ENCODE data around the gene TMIGD1. TPM values are rescaled to one million over a fixed set of nuclear protein-coding genes. Genes with fewer than 3 reads are reported as not detected.

The TMIGD1 gene
- total and polyA plus RNA-seq, 2 donors = not detected

DNA sequence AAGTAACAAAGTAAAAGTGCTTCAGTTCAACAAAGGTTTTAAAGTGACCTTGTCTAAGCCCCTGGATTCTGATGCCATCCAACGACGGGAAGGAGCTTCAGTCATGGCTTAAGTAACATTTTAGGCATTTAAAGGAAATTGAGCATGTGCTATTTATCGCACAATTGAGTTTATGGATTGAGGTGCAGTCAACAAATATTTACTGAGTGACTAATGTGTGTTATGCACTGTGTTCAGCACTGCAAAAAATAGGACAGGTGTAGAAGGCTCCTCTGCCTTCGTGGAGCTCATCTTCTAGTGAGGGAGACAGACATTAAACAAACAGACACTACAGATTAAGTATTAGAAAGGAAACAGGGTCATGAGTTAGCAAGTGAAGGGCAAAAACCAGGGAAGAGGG, 12.5 kb downstream of the TMIGD1 start:
- H3K4me3 ChIP-seq (ENCODE audit: low read length in 2 of 2) = no peak overlapping the region
- peaks cover 0 to 4% of the 10 kb centered on the region in 2 donors for H3K4me1 ChIP-seq (ENCODE audit: control insufficient read depth in 2 of 2, insufficient read depth in 2 of 2, low read length in 2 of 2)
- H3K27me3 ChIP-seq (ENCODE audit: control insufficient read depth in 2 of 2, insufficient read depth in 1 of 2, low read length in 1 of 2) = no peaks in the 10 kb centered on the region
- H3K36me3 ChIP-seq (ENCODE audit: control insufficient read depth in 2 of 2, insufficient read depth in 2 of 2, low read length in 1 of 2) = no peaks in the 10 kb centered on the region
- no peak overlapping the region for H3K27ac ChIP-seq (ENCODE audit: low read depth in 1 of 2, low read length in 1 of 2)
- 94% methylated on average over 4 of the region's 4 CpGs for WGBS
- DNase-seq (ENCODE audit: low read depth in 6 of 9, low spot score in 9 of 9) = no peak
- no peaks in the 10 kb centered on the region for H3K9me3 ChIP-seq (ENCODE audit: control insufficient read depth in 2 of 2, insufficient read depth in 1 of 2, low read length in 1 of 2)

DNA sequence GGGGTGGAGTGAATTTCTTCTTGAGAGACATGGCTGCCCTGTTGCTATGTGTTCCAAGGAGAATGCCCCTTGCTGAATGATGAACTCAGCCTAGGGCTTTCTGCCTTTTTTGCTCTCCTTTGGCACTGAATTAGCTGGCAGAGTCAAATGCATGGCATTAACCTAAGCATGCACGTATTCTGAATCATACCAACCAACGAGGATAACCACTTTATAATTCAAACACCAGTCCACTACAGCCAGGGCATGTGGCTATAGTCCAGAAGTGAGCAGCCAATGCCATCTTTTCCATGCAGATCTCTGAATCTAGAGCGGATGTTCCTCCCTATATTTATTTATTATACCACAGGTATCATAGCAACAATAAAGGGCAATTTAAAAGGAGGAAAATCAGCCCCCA, 15.7 kb downstream of the TMIGD1 start:
- WGBS = 93% methylated on average over 3 of the region's 3 CpGs
- no peak overlapping the region for H3K27ac ChIP-seq (ENCODE audit: low read depth in 1 of 2, low read length in 1 of 2)

DNA sequence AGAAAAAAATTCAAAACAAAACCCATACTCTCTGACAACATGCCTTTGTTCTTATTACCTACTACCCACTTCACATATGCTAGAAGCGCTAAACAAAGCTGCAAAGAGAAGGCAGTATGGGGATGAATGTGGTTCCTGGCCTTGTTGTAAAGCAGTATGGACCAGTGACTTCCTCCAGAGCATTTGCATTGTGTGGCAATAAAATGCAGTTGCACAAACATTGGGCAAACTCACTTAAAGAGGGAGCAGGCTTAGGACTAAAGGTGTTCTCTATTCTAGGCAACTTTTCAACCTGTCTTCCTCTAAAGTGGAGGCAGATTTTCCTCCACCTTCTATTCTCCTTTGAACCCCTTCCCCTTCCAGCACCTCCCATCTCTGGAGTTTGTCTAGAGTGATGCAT, 17.1 kb downstream of the TMIGD1 start:
- no peaks in the 10 kb centered on the region for H3K36me3 ChIP-seq (ENCODE audit: control insufficient read depth in 2 of 2, insufficient read depth in 2 of 2, low read length in 1 of 2)
- DNase-seq (ENCODE audit: low read depth in 6 of 9, low spot score in 9 of 9) = no peak
- no peaks in the 10 kb centered on the region for H3K27me3 ChIP-seq (ENCODE audit: control insufficient read depth in 2 of 2, insufficient read depth in 1 of 2, low read length in 1 of 2)
- 95% methylated on average over 1 of the region's 1 CpG for WGBS
- no peak overlapping the region for H3K27ac ChIP-seq (ENCODE audit: low read depth in 1 of 2, low read length in 1 of 2)
- no peaks in the 10 kb centered on the region for H3K4me1 ChIP-seq (ENCODE audit: control insufficient read depth in 2 of 2, insufficient read depth in 2 of 2, low read length in 2 of 2)
- no peaks in the 10 kb centered on the region for H3K9me3 ChIP-seq (ENCODE audit: control insufficient read depth in 2 of 2, insufficient read depth in 1 of 2, low read length in 1 of 2)
- no peak overlapping the region for H3K4me3 ChIP-seq (ENCODE audit: low read length in 2 of 2)

More for the DNA sequence above, 15.7 kb downstream of the TMIGD1 start:
- H3K27me3 ChIP-seq (ENCODE audit: control insufficient read depth in 2 of 2, insufficient read depth in 1 of 2, low read length in 1 of 2) = no peaks in the 10 kb centered on the region
- H3K36me3 ChIP-seq (ENCODE audit: control insufficient read depth in 2 of 2, insufficient read depth in 2 of 2, low read length in 1 of 2) = no peaks in the 10 kb centered on the region
- no peaks in the 10 kb centered on the region for H3K4me1 ChIP-seq (ENCODE audit: control insufficient read depth in 2 of 2, insufficient read depth in 2 of 2, low read length in 2 of 2)
- DNase-seq (ENCODE audit: low read depth in 6 of 9, low spot score in 9 of 9) = no peak
- H3K4me3 ChIP-seq (ENCODE audit: low read length in 2 of 2) = no peak overlapping the region
- no peaks in the 10 kb centered on the region for H3K9me3 ChIP-seq (ENCODE audit: control insufficient read depth in 2 of 2, insufficient read depth in 1 of 2, low read length in 1 of 2)

DNA sequence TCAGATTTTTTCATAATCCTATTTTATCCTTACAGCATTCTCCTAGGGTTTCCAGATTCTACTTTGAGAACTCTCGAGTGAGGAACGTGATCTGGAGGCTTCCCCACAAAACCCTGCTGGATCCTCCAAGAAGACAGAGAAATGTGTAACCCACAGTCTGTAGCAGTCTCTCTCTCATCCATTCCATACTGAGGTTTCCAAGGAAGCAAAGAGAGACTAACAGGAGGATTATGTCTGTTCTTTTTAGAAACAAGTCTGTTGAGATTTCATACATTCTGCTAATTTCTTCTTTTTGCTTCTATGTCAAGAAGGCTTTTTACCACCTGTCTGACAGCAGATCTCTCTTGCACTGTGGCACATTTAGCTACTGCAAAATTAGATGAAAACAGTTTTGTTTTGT, 18.8 kb downstream of the TMIGD1 start:
- DNase-seq (ENCODE audit: low read depth in 6 of 9, low spot score in 9 of 9) = no peak
- no peaks in the 10 kb centered on the region for H3K27me3 ChIP-seq (ENCODE audit: control insufficient read depth in 2 of 2, insufficient read depth in 1 of 2, low read length in 1 of 2)
- no peaks in the 10 kb centered on the region for H3K4me1 ChIP-seq (ENCODE audit: control insufficient read depth in 2 of 2, insufficient read depth in 2 of 2, low read length in 2 of 2)
- H3K4me3 ChIP-seq (ENCODE audit: low read length in 2 of 2) = no peak overlapping the region
- H3K9me3 ChIP-seq (ENCODE audit: control insufficient read depth in 2 of 2, insufficient read depth in 1 of 2, low read length in 1 of 2) = no peaks in the 10 kb centered on the region
- H3K36me3 ChIP-seq (ENCODE audit: control insufficient read depth in 2 of 2, insufficient read depth in 2 of 2, low read length in 1 of 2) = no peaks in the 10 kb centered on the region
- 94% methylated on average over 2 of the region's 2 CpGs for WGBS
- no peak overlapping the region for H3K27ac ChIP-seq (ENCODE audit: low read depth in 1 of 2, low read length in 1 of 2)

DNA sequence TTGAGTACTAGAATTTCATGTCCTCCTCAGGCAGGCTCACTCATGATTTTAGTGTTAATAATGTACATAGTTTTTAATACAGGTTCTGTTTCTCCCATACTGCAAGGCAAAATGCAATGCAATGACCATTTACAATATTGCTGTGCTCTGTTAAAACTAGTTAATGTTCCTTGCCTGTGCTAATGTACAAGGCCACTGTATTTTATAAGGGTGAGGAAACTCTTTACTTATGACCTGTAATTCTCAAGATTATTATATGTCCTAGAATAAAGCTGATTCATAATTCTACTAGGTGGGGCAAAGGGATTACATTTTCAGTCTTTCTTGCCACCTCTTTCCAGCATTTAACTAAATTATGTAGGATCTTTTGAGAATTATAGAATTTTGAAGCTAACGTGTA, 19.4 kb downstream of the TMIGD1 start:
- H3K4me3 ChIP-seq (ENCODE audit: low read length in 2 of 2) = no peak overlapping the region
- H3K27me3 ChIP-seq (ENCODE audit: control insufficient read depth in 2 of 2, insufficient read depth in 1 of 2, low read length in 1 of 2) = no peaks in the 10 kb centered on the region
- DNase-seq (ENCODE audit: low read depth in 6 of 9, low spot score in 9 of 9) = no peak
- no peaks in the 10 kb centered on the region for H3K9me3 ChIP-seq (ENCODE audit: control insufficient read depth in 2 of 2, insufficient read depth in 1 of 2, low read length in 1 of 2)
- H3K36me3 ChIP-seq (ENCODE audit: control insufficient read depth in 2 of 2, insufficient read depth in 2 of 2, low read length in 1 of 2) = no peaks in the 10 kb centered on the region
- H3K4me1 ChIP-seq (ENCODE audit: control insufficient read depth in 2 of 2, insufficient read depth in 2 of 2, low read length in 2 of 2) = no peaks in the 10 kb centered on the region
- 95% methylated on average over 1 of the region's 1 CpG for WGBS
- no peak overlapping the region for H3K27ac ChIP-seq (ENCODE audit: low read depth in 1 of 2, low read length in 1 of 2)

DNA sequence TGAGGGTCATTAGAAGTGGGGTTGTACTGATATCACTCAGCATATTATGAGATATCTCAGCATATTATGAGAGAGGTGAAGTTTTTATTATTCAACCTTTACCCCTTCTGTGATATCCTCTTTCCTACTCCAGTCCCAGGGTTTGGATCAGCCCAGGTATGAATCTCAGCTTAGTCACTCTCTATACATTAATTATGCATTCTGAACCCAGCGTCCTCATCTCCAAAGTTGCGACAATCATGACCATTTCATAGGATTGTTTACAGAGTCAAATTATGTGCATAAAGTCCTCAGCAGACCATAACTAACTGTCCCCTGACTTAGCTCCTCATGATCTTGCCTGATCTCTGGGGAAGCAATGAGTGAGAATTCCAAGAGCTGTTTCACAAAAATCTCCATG, 21.6 kb downstream of the TMIGD1 start:
- H3K36me3 ChIP-seq (ENCODE audit: control insufficient read depth in 2 of 2, insufficient read depth in 2 of 2, low read length in 1 of 2) = no peaks in the 10 kb centered on the region

DNA sequence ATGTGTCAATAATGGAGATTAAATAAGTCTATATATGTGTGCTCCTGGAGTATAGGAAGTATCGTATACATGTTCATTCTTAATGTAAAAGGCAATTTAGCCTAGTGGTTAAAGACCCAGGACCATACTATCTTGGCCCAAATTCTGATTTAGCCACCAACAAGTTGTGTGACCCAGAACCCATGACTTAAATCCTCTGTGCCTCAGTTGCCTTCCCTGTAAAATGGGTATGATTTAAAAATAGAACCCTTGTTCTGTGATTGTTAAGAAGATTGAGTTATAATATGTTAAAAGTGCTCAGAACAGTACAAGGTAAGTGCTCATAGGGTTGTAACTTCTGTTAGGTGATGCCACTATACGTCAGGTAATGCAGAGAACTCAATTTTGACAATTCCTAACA, 23.3 kb downstream of the TMIGD1 start:
- Histone ChIP-seq H3K27me3 (ENCODE audit: control insufficient read depth in 2 of 2, insufficient read depth in 1 of 2, low read length in 1 of 2) (no peaks in the 10 kb centered on the region), H3K36me3 (ENCODE audit: control insufficient read depth in 2 of 2, insufficient read depth in 2 of 2, low read length in 1 of 2) (no peaks in the 10 kb centered on the region), H3K9me3 (ENCODE audit: control insufficient read depth in 2 of 2, insufficient read depth in 1 of 2, low read length in 1 of 2) (no peaks in the 10 kb centered on the region), H3K4me1 (ENCODE audit: control insufficient read depth in 2 of 2, insufficient read depth in 2 of 2, low read length in 2 of 2) (no peaks in the 10 kb centered on the region), H3K27ac (ENCODE audit: low read depth in 1 of 2, low read length in 1 of 2) (no peak overlapping the region), H3K4me3 (ENCODE audit: low read length in 2 of 2) (no peak overlapping the region)
- WGBS = 98% methylated on average over 2 of the region's 2 CpGs
- DNase-seq (ENCODE audit: low read depth in 6 of 9, low spot score in 9 of 9) = no peak

More for the DNA sequence above, 21.6 kb downstream of the TMIGD1 start:
- no peaks in the 10 kb centered on the region for H3K4me1 ChIP-seq (ENCODE audit: control insufficient read depth in 2 of 2, insufficient read depth in 2 of 2, low read length in 2 of 2)
- no peak for DNase-seq (ENCODE audit: low read depth in 6 of 9, low spot score in 9 of 9)
- no peak overlapping the region for H3K4me3 ChIP-seq (ENCODE audit: low read length in 2 of 2)
- H3K9me3 ChIP-seq (ENCODE audit: control insufficient read depth in 2 of 2, insufficient read depth in 1 of 2, low read length in 1 of 2) = no peaks in the 10 kb centered on the region
- H3K27me3 ChIP-seq (ENCODE audit: control insufficient read depth in 2 of 2, insufficient read depth in 1 of 2, low read length in 1 of 2) = no peaks in the 10 kb centered on the region
- no peak overlapping the region for H3K27ac ChIP-seq (ENCODE audit: low read depth in 1 of 2, low read length in 1 of 2)
- whole genome bisulfite sequencing = 96% methylated on average over 2 of the region's 2 CpGs

DNA sequence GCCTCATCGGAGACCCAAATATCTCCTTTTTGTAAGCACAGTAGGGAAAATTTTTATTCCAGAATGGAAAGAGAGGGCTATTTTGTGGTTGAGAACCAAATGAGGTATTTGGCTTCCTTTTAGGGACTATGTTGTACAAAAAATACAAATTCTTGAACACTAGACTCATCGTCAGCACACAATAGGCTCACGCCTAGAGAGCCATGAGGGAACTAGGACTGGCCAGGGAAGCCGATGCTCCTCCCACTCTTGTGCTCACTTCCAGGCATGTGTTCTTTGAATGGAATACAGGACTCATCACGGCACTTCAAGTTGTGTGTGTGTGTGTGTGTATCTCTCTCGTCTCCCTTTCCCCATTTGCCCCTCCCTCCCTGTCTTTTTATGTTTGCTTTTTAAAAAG, 24.3 kb downstream of the TMIGD1 start:
- Histone ChIP-seq H3K27me3 (ENCODE audit: control insufficient read depth in 2 of 2, insufficient read depth in 1 of 2, low read length in 1 of 2) (no peaks in the 10 kb centered on the region), H3K4me1 (ENCODE audit: control insufficient read depth in 2 of 2, insufficient read depth in 2 of 2, low read length in 2 of 2) (no peaks in the 10 kb centered on the region), H3K36me3 (ENCODE audit: control insufficient read depth in 2 of 2, insufficient read depth in 2 of 2, low read length in 1 of 2) (no peaks in the 10 kb centered on the region), H3K4me3 (ENCODE audit: low read length in 2 of 2) (no peak overlapping the region), H3K27ac (ENCODE audit: low read depth in 1 of 2, low read length in 1 of 2) (no peak overlapping the region), H3K9me3 (ENCODE audit: control insufficient read depth in 2 of 2, insufficient read depth in 1 of 2, low read length in 1 of 2) (no peaks in the 10 kb centered on the region)
- 97% methylated on average over 6 of the region's 6 CpGs for WGBS
- DNase-seq (ENCODE audit: low read depth in 6 of 9, low spot score in 9 of 9) = no peak

DNA sequence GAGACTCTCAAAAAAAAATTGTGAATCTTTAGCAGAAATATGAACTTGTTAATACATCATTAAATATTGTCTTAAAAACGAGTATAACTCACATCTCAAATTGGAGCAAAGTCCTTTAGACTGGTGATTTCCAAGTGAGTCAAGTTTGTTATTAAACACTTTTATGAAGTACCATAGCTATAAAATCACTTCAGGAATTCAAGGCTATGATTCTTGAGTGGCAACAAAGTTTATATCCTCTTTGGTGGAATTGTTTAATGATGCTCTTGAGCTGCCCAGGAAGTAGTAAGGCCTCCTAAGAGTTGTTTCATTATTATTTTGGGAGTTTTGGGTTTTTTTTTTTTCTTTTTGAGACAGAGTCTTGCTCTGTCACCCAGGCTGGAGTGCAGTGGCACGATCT, 25.5 kb downstream of the TMIGD1 start:
- no peak overlapping the region for H3K4me3 ChIP-seq (ENCODE audit: low read length in 2 of 2)
- no peak overlapping the region for H3K27ac ChIP-seq (ENCODE audit: low read depth in 1 of 2, low read length in 1 of 2)
- no peaks in the 10 kb centered on the region for H3K4me1 ChIP-seq (ENCODE audit: control insufficient read depth in 2 of 2, insufficient read depth in 2 of 2, low read length in 2 of 2)
- WGBS = 97% methylated on average over 2 of the region's 2 CpGs
- H3K9me3 ChIP-seq (ENCODE audit: control insufficient read depth in 2 of 2, insufficient read depth in 1 of 2, low read length in 1 of 2) = no peaks in the 10 kb centered on the region
- no peaks in the 10 kb centered on the region for H3K36me3 ChIP-seq (ENCODE audit: control insufficient read depth in 2 of 2, insufficient read depth in 2 of 2, low read length in 1 of 2)
- no peaks in the 10 kb centered on the region for H3K27me3 ChIP-seq (ENCODE audit: control insufficient read depth in 2 of 2, insufficient read depth in 1 of 2, low read length in 1 of 2)
- no peak for DNase-seq (ENCODE audit: low read depth in 6 of 9, low spot score in 9 of 9)

DNA sequence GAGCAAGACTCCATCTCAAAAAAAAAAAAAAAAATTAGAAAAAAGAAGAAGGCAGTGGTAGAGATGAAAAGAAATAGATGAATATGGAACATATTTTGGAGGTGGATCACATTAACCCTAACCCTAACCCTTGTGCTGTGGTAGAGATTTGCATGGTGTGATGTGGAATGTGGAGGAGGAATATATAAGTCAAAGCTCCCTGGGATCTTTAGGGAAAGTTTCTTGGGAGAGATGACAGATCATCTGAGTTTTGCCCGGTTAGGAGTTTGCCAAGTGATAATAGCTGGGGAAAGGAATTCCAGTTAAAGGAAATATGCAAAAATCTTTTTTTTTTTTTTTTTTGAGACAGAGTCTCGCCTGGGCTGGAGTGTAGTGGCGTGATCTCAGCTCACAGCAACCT, 29.1 kb downstream of the TMIGD1 start:
- H3K4me1 ChIP-seq (ENCODE audit: control insufficient read depth in 2 of 2, insufficient read depth in 2 of 2, low read length in 2 of 2) = no peaks in the 10 kb centered on the region
- 98% methylated on average over 3 of the region's 3 CpGs for WGBS

More for the DNA sequence above, 29.1 kb downstream of the TMIGD1 start:
- no peak overlapping the region for H3K4me3 ChIP-seq (ENCODE audit: low read length in 2 of 2)
- DNase-seq (ENCODE audit: low read depth in 6 of 9, low spot score in 9 of 9) = no peak
- H3K36me3 ChIP-seq (ENCODE audit: control insufficient read depth in 2 of 2, insufficient read depth in 2 of 2, low read length in 1 of 2) = no peaks in the 10 kb centered on the region
- no peaks in the 10 kb centered on the region for H3K9me3 ChIP-seq (ENCODE audit: control insufficient read depth in 2 of 2, insufficient read depth in 1 of 2, low read length in 1 of 2)
- no peak overlapping the region for H3K27ac ChIP-seq (ENCODE audit: low read depth in 1 of 2, low read length in 1 of 2)
- no peaks in the 10 kb centered on the region for H3K27me3 ChIP-seq (ENCODE audit: control insufficient read depth in 2 of 2, insufficient read depth in 1 of 2, low read length in 1 of 2)

All from thymus (tissue), 11 donors.